Measurements from ENCODE around the gene NUP54.

GRCh38 chr4:76192236-76192635 lies 44.0 kb upstream of the NUP54 start:
- TF ChIP-seq CTCF (IDR thresholded peaks at IDR 0.05) (no peak), POLR2AphosphoS5 (IDR thresholded peaks at IDR 0.05) (no peak), EP300 (IDR thresholded peaks at IDR 0.05) (no peak)

Measured in gastroesophageal sphincter (tissue), 3 donors.